AG04450 (cell line): ENCODE data around the gene LRMDA. TPM values are rescaled to one million over a fixed set of nuclear protein-coding genes. Genes with fewer than 3 reads are reported as not detected.

Experiments used
- CTCF ChIA-PET: fragments of 300-600, 350-600 bp; formaldehyde crosslinking; extraction: SDS; loops from one replicate; lab custom pipeline; 2022; ENCODE audit warnings: antibody characterized with exemption, inconsistent platforms; lab: Charles Lee
- POLR2A ChIA-PET: fragments of 350-600 bp; formaldehyde crosslinking; extraction: SDS; loops from one replicate; lab custom pipeline; 2021; ENCODE audit warnings: antibody characterized with exemption, inconsistent platforms; lab: Yijun Ruan, JAX
- DNase-seq: peaks from one replicate; pipeline ENCODE4 v3.0.0-alpha.2; 2011; ENCODE audit warnings: low read depth, low spot score
- H3K27ac ChIP-seq: one replicate; pipeline ENCODE4 v1.5.1; 2012; ENCODE audit warnings: low read depth, low read length, control low read depth
- H3K27me3 ChIP-seq: one replicate; pipeline ENCODE4 v1.6.0; 2012; ENCODE audit warnings: low read length; ENCODE audit not compliant: control insufficient read depth, insufficient read depth
- H3K4me3 ChIP-seq: 2 replicates; pipeline ENCODE4 v1.5.1; 2011; ENCODE audit warnings: mild to moderate bottlenecking, low read depth, low read length, control low read depth
- H3K9me3 ChIP-seq: 2 replicates; pipeline ENCODE4 v1.5.1; 2012; ENCODE audit warnings: low read length; ENCODE audit not compliant: control insufficient read depth, insufficient read depth
- CTCF ChIP-seq: IDR thresholded peaks from 2 replicates; pipeline ENCODE4 v1.5.1; 2011; ENCODE audit warnings: low read depth, low read length, control low read depth, inconsistent platforms
- polyA plus RNA-seq: library from polyadenylated mRNA; depleted of rRNA; stranded (reverse); fragments of >200 nt; gene quantifications from 2 replicates; pipeline ENCODE4 v1.2.3, GENCODE V29; 2011

Gene LRMDA
- polyA plus RNA-seq, 1 experiment, result 0.12 TPM

GRCh38 chr10:75450644-75451640, 19.5 kb downstream of the LRMDA start:
- Histone ChIP-seq H3K4me3 (no peak overlapping the region), H3K27me3 (peaks cover 9% of the 10 kb centered on the region), H3K27ac (no peak overlapping the region), H3K9me3 (no peaks in the 10 kb centered on the region)
- TF ChIP-seq CTCF, result no peak
- no peak for DNase-seq
- CTCF ChIA-PET, result no interaction called here
- POLR2A ChIA-PET, result no interaction called here

DNA sequence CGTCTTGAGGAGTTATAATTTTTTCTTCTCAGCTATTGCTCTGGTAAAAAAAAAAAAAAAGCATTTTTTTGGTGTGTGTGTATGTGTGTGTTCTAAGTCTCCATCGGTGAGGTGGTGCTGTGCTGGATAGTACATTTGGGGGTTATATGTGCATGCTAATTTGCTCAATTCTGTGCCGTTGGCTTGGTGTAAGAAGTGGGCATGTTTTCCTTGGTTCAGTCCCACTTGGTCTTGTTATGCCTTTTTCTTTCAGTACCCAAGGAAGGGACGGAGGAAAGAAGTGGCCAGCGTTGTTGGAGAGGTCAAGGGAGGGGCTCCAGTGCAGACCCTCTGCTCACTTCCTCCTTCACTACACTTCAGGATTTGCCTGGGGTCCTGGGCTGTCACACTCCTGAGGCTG, 20.4 kb downstream of the LRMDA start:
- H3K9me3 ChIP-seq, result no peaks in the 10 kb centered on the region
- CTCF ChIA-PET, result no interaction called here
- H3K27me3 ChIP-seq, result peaks cover 9% of the 10 kb centered on the region
- no peak overlapping the region for H3K4me3 ChIP-seq
- TF ChIP-seq CTCF, result no peak
- no peak overlapping the region for H3K27ac ChIP-seq
- POLR2A ChIA-PET, result no interaction called here
- DNase-seq, result no peak

DNA sequence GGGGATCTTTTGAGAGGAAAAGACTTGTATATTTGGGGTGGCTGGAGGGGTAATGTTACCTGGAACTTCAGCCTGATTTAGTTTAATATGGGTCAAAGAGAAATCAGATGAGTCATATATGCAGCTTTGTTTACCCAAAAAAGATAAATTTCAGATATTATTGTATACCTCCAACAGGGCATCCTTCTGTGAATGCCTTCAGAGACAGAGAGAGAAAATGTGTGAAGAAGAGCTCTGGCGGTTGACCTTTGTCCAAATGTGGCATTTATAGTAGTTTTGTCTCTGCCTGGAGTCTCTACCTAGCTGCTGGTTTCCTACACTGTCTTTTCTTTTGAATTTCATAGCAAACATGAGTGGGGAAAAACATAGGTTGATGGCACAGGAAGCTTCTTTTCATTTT, 21.6 kb downstream of the LRMDA start:
- no peaks in the 10 kb centered on the region for H3K9me3 ChIP-seq
- no peak for DNase-seq
- ChIA-PET POLR2A (no interaction called here), CTCF (no interaction called here)
- H3K27me3 ChIP-seq, result peaks cover 9% of the 10 kb centered on the region
- no peak overlapping the region for H3K4me3 ChIP-seq
- H3K27ac ChIP-seq, result no peak overlapping the region
- TF ChIP-seq CTCF, result no peak

DNA sequence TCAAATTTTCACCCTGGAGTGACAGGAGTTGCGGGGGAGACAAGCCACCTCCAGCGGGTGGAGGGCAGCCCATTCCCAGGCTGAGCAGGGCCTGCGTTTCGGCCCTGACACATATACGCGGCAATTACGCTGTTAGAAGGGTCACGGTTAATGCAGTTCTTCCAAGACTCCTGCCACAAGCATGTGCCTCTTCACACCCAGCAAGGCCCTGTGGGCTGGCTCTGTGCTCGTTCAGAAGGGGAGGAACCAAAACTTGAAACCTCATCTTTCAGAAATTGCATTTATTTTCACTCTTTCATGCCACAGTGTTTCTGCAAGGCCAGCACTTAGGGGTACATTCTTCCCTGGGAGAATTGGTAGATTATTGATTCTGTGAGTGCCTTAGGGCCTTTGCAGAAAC, 24.7 kb downstream of the LRMDA start:
- CTCF ChIA-PET, result no interaction called here
- POLR2A ChIA-PET, result no interaction called here

More for the DNA sequence above, 24.7 kb downstream of the LRMDA start:
- H3K27me3 ChIP-seq, result peaks cover 7% of the 10 kb centered on the region
- H3K4me3 ChIP-seq, result no peak overlapping the region
- TF ChIP-seq CTCF, result no peak
- no peaks in the 10 kb centered on the region for H3K9me3 ChIP-seq
- DNase-seq, result no peak
- no peak overlapping the region for H3K27ac ChIP-seq
